Measurements from ENCODE around the gene HDGFL2.
"Not testable (repeated sequence)": the region's sequence is repeated elsewhere in the genome, so short reads cannot be mapped to it uniquely, and the experiment has no call there.

Gene HDGFL2

DNA sequence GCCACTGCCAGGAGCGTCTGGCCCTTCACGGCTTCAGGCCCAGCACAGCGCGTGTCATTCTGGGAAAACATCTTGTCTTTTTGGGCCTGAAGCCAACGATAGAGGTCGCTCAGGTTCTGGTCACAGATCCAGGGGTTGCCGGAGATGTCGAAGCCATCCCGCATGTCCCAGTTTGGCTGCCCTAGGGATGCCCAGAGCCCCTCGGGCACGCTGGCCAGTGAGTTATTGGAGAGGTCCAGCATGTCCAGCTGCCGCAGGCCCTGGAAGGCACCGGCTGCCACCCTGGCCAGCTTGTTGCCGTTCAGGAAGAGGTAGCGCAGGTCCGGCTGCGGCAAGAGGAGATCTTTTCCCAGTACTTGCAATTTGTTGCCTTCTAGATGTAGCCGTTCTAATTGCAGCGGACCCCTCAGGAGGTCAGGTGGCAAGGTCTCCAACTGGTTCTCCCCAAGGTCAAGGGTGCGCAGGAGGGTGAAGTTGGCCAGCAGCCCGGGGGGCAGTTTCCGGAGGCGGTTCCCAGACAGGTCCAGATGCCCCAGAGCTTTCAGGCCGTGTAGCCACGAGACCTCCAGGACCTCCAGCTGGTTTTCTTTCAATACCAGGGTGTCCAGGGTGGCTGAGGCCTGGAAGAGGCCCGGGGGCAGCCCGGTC is 66.0 kb downstream of the HDGFL2 start:
- DNase-seq: no peak

DNA sequence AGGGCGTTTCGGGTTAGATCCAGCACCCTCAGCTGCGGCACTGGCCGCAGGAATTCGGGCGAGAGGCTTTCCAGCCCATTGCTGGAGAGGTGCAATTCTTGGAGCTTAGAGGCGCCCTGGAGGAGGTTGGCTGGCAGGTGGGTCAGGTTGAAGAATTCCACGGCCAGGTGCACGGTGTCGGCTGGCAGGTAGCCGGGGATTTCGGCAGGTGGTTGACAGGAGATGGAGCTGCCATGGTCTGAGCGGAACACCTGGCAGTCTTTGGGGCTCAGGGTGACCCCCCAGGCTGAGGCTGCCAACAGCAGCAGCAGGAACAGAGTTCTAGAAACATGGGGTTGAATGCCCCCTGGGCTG is 66.5 kb downstream of the HDGFL2 start:
- no peak for DNase-seq

DNA sequence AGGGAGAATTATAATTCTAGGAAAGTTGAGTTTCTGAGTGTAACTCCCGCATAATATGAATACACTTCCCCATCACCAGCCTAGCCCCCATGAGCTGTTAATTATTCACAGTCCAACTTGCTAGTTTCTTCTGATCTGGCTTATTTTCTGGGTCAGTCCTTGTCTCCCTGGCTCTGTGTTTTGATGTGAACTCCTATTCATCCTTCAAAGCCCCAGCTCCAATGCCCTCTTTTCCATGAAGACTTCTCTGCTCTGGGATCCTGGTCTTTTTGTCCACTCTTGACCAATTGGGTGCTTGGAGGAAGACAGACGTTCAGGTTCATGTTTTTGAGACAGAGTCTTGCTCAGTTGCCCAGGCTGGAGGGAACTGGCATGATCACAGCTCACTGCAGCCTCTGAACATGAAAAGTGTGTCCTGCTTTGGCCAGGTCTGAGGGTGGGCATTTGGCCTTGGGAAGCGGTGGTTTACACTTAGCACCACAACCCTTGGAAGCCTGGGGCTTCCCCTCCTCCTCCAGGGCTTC is 67.1 kb downstream of the HDGFL2 start:
- no peak for DNase-seq

DNA sequence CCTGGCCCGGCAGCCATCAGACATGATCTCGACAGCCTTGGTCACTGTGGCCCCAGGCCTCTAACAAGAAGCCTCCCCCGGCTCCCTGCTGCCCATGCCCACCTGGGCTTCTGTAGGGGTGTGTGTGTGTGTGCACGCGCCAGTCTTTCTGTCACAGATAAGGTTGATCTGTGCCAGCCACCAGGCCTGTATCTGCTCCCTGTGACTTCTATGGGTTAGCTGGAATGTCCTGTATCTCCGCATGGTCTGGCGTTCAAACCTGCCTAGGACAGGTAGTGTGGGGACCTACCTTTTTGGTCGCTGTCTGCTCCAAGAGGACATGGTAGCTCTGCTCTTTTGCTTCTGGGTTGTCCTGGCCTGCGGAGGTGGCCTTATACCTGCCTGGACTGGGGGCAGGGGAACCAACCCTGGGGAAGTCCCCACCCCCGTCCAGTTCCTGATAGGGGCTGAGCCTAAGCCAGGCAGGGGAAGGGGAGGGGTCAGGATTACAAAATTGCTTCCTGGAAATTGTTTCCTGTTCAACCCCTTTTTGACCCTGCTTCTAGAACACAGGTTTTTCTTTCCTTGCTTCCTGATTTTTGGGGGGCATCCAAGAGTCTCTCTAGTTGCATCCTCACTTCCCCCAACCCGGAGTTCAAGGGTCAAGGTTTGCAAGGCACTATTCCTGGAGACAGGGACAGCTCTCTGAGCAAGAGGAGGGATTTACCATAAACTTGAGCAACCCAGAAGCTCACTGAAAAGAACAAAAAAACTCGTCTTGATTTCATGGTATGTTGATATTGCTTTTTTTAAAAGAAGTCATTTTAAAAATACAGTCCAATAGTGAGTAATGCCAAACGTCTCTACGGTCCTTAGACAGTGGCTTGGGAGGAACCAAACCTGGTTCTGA is 67.8 kb downstream of the HDGFL2 start, which contains the start of gene LRG1:
TSS of gene LRG1 (minus strand) at position 344 of the 889 bp plus-strand sequence. CDS start at position 321, 23 bp downstream.
- DNase-seq: no peak

DNA sequence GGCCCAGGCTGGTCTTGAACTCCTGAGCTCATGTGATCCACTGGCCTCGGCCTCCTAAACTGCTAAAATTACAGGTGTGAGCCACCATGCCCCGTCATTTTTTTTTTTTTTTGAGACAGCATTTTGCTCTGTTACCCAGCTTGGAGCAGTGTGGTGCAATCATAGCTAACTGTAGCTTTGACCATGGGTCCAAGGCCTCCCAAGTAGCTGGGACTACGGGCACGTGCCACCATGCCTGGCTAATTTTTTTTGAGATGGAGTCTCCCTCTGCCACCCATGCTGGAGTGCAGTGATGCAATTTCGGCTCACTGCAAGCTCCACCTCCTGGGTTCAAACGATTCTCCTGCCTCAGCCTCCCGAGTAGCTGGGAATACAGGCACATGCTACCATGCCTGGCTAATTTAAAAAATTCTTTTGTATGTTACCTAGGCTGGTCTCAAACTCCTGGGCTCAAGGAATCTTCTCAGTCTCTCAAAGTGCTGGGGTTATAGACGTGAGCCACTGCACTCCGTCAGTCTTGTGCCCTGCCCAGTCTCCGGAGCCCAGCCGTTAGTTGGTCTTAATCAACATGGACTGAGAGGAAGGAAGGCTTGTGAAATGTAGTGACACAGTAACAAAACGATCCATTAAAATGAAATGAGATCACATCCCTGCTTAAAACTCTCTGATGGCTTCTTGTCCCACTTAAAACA is 69.2 kb downstream of the HDGFL2 start:
- DNase-seq: no peak

DNA sequence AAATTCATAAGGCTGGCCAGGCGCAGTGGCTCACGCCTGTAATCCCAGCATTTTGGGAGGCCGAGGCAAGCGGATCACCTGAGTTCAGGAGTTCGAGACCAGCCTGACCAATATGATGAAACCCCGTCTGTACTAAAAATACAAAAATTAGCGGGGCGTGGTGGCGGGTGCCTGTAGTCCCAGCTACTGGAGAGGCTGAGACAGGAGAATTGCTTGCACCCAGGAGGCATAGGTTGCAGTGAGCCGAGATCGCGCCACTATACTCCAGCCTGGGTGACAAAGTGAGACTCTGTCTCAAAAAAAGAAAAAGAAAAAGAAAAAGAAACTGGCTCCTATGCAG is 69.7 kb downstream of the HDGFL2 start:
- not testable (repeated sequence) for DNase-seq

DNA sequence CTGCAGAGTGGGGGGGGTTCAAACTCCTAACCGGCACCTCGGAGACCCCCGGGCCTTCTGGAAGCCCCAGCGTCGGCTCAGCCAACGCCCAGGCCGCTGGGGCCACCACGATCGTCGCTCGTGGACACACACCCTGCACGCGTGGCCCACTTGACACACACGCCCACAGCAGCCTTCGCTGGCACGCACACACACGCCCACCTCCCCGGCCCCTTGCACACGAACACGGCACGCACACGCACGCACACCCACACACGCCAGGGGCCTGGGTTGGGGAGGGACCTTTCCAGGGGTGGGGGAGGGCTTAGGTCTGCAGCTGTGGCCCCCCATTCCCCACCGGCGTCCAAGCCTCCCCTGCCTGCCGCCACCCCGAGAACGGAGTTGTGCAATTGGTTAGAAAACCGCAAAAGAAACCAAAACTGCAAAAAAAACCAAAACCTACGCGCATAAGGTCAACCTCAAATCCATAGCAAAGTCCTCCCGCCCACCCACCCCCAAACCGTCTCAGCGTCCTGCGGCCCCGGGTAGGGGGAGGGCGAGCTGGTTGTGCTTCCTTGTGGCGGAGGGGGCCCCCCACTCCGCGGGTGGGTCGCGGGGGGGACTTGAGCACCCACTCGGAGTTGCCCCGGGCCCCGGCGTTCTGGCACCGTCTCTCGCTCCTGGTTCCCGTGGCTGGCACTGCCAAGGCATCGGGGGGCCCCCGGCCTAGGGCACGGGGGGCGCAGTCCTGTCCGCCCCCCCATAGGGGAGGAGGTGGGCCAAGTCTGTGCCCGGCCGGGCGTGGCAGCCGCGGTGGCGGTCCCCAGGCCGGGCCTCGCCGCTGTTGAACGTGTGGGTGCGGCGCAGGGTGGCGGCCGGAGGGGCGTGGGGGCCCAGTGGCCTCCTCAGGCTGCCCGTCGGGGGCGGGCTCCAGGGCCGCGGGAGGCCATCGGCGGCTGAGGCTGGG is 71.1 kb downstream of the HDGFL2 start:
- no peak for DNase-seq

DNA sequence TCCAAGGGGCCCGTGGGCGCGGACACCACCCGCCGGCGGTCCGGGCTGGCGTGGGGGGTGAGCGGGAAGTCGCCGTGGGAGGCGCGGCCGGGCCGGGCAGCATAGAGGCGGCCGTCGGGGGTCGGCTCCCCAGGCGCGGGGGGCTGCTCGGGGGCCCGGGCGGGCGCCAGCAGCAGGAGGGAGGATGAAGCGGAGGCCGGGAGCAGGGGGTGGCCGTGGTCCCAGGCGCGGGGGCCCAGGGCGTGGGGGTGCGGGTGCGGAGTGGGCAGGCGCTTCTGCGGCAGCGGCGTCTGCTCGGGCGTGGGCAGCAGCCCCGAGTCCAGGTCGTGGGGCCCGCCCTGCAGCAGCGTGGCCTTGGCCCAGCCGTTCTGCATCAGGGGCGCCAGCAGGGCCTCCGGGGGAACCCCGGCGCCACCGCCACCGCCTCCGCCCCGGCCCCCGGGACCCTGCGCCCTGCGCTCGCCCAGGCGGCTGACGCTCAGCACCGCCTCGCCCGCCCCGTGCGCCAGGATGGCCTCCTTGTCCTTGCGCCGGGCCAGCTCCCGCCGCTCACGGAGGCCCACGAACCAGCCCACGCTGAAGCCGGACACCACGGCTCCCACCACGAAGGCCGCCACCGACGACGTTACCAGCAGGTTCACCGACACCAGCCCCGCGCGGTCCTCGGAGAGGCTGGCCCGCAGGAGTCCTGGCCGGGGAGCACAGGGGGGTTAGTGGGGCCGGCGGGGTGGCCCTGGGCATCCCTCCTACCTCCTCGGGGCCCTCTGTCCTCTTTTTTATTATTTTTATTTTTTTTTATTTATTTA is 71.9 kb downstream of the HDGFL2 start:
- DNase-seq: no peak

DNA sequence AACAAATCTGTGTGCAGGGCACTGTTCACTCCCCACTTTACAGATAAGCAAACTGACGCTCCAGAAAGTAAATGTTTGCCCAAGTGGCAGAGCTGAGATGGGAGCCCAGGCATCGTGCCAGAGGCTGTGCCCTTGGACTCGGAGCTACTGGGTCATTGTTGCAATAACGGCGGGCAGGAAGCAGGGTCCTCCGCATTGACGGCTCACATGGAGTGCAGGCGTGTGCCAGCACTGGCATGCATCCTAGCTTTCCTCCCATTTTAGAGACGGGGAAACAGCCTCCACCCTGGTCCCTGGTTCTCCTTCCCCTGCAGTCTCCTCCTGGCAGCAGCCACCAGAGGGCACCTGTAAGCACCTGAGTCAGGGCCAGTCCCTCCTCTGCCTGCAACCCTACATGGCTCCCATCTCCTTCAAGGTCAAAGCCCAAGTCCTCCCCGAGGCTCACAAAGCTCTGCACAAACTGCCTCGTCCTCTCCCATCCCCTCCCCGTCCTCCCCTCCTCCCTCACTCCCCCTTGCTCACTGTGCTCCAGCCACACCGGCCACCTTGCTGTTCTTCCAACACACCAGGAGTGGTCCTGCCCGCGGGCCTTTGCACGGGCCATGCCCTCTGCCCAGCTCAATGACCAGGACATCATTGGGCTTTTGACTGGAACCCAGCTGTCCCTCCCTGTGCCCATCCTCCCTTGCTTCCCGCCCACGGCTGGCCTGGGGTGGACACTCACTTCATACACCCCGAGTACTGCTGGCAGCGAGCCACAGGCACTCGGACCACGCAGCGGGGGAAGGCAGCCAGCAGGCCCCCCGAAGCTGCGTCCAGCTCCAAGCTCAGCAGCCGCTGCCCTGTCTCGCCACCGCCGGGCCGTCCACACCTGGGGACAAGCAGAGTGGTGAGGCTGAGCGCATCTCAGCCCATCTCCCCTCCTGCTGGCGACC is 75.5 kb downstream of the HDGFL2 start:
- DNase-seq: no peak

DNA sequence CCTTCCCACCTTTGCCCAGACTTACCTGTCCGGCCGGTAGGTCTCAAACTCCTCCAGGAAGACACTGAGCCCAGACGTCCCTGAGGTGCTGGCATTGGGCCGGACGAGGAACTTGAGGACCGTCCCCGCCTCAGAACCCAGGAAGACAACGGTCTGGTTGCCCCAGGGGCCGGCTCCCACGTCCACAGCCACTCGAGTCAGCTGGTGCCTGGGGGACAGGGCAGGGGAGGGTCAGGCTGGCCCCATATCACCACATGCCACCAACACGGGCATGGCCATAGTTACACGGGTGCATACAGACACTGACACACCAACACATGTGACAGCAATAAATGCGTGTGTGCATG is 76.1 kb downstream of the HDGFL2 start:
- DNase-seq: no peak

DNA sequence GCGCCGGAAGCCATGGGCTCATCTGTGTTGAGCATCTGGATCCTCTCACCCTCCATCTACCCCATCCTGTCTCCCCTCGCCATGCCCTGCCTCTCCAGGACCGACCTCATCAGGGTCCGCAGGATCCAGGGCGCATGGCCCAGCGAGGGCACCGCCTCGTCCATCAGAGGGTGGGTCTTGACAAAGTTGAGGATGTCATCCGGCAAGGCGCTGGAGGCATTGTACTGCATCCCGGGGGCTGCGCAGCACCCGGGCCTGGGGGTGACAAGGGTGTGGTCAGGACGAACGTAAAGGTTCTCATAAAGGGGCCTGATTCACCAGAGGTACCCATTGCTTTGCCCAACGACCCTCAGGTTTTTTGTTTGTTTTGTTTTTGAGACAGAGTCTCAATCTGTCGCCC is 77.9 kb downstream of the HDGFL2 start:
- no peak for DNase-seq

DNA sequence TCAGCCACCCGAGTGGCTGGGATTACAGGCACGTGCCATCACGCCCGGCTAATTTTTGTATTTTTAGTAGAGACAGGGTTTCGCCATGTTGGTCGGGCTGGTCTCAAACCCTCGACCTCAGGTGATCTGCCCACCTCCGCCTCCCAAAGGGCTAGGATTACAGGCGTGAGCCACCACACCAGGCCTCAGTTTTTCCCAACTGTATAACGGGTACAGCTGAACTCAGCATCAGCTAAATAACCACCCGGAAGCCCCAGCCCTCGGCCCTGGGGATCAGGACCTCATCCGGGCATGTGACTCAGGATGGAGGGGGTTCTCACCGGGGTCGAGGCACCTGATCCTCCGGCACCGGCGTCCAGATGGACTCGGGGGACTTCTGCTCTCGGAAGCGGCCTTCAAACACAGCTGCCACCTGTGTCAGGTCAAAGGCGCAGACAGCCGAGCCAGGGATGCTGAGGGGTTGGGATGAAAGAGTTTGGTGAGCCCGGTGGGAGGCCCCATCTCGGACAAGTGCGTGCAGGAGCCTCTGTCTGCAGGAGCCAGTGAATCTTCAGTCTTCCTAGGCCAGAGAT is 78.5 kb downstream of the HDGFL2 start:
- no peak for DNase-seq
